HepG2 (cell line): Measurements from ENCODE around the gene MGST1. TPM values are rescaled to one million over a fixed set of nuclear protein-coding genes. Genes with fewer than 3 reads are reported as not detected.

Experiments
- GABPA ChIP-seq, 2 experiments: IDR thresholded peaks; 2 replicates each; pipeline ENCODE4 v1.6.1; 2011 to 2016; ENCODE audit warnings: low read depth in 2 of 2, low read length in 1 of 2, missing biosample characterization in 1 of 2, missing genetic modification characterization in 1 of 2
- MED1 ChIP-seq: sonication (generic); formaldehyde crosslinking; IDR thresholded peaks from 2 replicates; pipeline ENCODE4 v1.4.0; 2020; ENCODE audit warnings: missing genetic modification reagents
- NR2F1 ChIP-seq, 2 experiments: fragments of 450-650 bp in 1 of 2; formaldehyde crosslinking in 1 of 2; IDR thresholded peaks; 2 replicates each; pipeline versions ENCODE4 v1.5.0 to v1.6.1; 2016 to 2020; ENCODE audit warnings: mild to moderate bottlenecking in 1 of 2, missing compliant biosample characterization in 1 of 2, missing genetic modification reagents in 1 of 2, moderate library complexity in 1 of 2
- NR3C1 ChIP-seq: sonication (generic); formaldehyde crosslinking; IDR thresholded peaks from 2 replicates; pipeline ENCODE4 v1.4.0; 2020; ENCODE audit warnings: missing genetic modification reagents
- PITX1 ChIP-seq: sonication (generic); formaldehyde crosslinking; IDR thresholded peaks from 2 replicates; pipeline ENCODE4 v1.5.1; 2020; ENCODE audit warnings: mild to moderate bottlenecking, missing genetic modification reagents
- ZFYVE20 ChIP-seq: sonication (generic); formaldehyde crosslinking; IDR thresholded peaks from 2 replicates; pipeline ENCODE4 v1.8.0; 2023; ENCODE audit warnings: low read depth, mild to moderate bottlenecking, moderate library complexity, missing genetic modification reagents, borderline replicate concordance
- ZNF558 ChIP-seq: sonication (generic); formaldehyde crosslinking; IDR thresholded peaks from 2 replicates; pipeline ENCODE4 v1.9.0; 2022; ENCODE audit warnings: mild to moderate bottlenecking, missing genetic modification reagents, borderline replicate concordance
- polyA plus RNA-seq, 8 experiments: library from polyadenylated mRNA; depleted of rRNA in 3 of 8; stranded (reverse) in 7 of 8; unstranded in 1 of 8; fragments of >200 nt; fragmentation: Illumina TruSeq in 4 of 8; extraction: Trizol in 4 of 8; gene quantifications; 2 replicates each; pipeline versions ENCODE4 v1.2.1 to v1.2.3, GENCODE V29; 2011 to 2016; ENCODE audit warnings: low read depth in 4 of 8, missing spikeins in 1 of 8, mixed read lengths in 1 of 8; ENCODE audit not compliant: insufficient read depth in 1 of 8
- total RNA-seq, 5 experiments: library from RNA; depleted of rRNA; stranded (reverse); fragments of >200 nt; fragmentation: Illumina TruSeq; extraction: Trizol; gene quantifications; 2 replicates each; pipeline ENCODE4 v1.2.3, GENCODE V29; 2016; ENCODE audit warnings: low read depth in 1 of 5
- TF ChIP-seq, protein P1 (sequence below): sonication (generic); IDR thresholded peaks from 2 replicates; pipeline ENCODE4 v1.6.1; 2016; ENCODE audit warnings: low read depth, borderline replicate concordance
- TF ChIP-seq, protein P2 (sequence below): sonication (generic); formaldehyde crosslinking; IDR thresholded peaks from 2 replicates; pipeline ENCODE4 v1.4.0; 2020; ENCODE audit warnings: missing genetic modification reagents
- TF ChIP-seq, protein P3 (sequence below): sonication (generic); formaldehyde crosslinking; IDR thresholded peaks from 2 replicates; pipeline ENCODE4 v1.4.0; 2020; ENCODE audit warnings: missing genetic modification reagents, mild to moderate bottlenecking, borderline replicate concordance

Gene MGST1
- total and polyA plus RNA-seq, 2 of the 13 experiments (the other 11 are each of a cell fraction or from before 2014, with no cell fraction given), result 119 to 152 TPM

GRCh38 chr12:16344269-16344668, 3.2 kb upstream of the MGST1 start (continued):
- TF ChIP-seq MED1 (CRISPR knock-in tag) (no peak), NR3C1 (no peak), GABPA (IDR thresholded peaks at IDR 0.05; ENCODE audit: low read depth, low read length) (no peak), GABPA (CRISPR knock-in tag; IDR thresholded peaks at IDR 0.05; ENCODE audit: low read depth) (no peak), NR2F1 (CRISPR knock-in tag; IDR thresholded peaks at IDR 0.05) (0 out of 4 replicates have a peak, but pooled peaks of 1 of the 2 experiments have one; percentile 21), PITX1 (no peak), ZNF558 (CRISPR knock-in tag) (no peak), ZFYVE20 (no peak)
- TF ChIP-seq, protein P1, sequence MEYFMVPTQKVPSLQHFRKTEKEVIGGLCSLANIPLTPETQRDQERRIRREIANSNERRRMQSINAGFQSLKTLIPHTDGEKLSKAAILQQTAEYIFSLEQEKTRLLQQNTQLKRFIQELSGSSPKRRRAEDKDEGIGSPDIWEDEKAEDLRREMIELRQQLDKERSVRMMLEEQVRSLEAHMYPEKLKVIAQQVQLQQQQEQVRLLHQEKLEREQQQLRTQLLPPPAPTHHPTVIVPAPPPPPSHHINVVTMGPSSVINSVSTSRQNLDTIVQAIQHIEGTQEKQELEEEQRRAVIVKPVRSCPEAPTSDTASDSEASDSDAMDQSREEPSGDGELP, result no peak
- TF ChIP-seq, protein P2, sequence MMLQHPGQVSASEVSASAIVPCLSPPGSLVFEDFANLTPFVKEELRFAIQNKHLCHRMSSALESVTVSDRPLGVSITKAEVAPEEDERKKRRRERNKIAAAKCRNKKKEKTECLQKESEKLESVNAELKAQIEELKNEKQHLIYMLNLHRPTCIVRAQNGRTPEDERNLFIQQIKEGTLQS (CRISPR knock-in tag), result no peak
- TF ChIP-seq, protein P3, sequence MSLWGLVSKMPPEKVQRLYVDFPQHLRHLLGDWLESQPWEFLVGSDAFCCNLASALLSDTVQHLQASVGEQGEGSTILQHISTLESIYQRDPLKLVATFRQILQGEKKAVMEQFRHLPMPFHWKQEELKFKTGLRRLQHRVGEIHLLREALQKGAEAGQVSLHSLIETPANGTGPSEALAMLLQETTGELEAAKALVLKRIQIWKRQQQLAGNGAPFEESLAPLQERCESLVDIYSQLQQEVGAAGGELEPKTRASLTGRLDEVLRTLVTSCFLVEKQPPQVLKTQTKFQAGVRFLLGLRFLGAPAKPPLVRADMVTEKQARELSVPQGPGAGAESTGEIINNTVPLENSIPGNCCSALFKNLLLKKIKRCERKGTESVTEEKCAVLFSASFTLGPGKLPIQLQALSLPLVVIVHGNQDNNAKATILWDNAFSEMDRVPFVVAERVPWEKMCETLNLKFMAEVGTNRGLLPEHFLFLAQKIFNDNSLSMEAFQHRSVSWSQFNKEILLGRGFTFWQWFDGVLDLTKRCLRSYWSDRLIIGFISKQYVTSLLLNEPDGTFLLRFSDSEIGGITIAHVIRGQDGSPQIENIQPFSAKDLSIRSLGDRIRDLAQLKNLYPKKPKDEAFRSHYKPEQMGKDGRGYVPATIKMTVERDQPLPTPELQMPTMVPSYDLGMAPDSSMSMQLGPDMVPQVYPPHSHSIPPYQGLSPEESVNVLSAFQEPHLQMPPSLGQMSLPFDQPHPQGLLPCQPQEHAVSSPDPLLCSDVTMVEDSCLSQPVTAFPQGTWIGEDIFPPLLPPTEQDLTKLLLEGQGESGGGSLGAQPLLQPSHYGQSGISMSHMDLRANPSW (CRISPR knock-in tag), result no peak
